ENCODE data around the gene ARHGEF11. TPM values are rescaled to one million over a fixed set of nuclear protein-coding genes. Genes with fewer than 3 reads are reported as not detected.

Gene ARHGEF11
- polyA plus RNA-seq, 4 donors, result 27.4 to 42.3 (median 31.3) TPM

DNA sequence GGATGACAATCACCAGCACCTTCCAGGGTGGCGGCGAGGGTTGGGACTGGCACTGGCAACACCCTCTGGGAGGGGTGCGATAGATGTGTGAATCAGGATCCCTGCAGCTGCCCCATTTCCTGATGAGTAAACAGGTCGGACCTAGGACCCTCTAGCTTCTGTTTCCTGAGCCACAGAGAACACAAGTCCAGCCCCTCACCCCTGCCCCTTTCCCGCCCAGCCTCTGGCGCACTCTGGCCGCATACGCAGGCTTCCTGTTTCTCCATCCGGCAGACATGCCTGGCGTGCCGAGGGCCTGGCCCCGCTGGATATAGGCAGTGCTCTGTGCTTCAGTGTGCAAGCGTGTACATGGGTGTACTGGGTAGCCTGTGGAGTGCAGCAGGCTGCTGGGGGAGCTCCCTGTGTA is 147.4 kb downstream of the ARHGEF11 start:
- DNase-seq (ENCODE audit: low read depth in 4 of 4, low spot score in 3 of 4), result peak in 2 of 4 donors; percentile 57 to 59

DNA sequence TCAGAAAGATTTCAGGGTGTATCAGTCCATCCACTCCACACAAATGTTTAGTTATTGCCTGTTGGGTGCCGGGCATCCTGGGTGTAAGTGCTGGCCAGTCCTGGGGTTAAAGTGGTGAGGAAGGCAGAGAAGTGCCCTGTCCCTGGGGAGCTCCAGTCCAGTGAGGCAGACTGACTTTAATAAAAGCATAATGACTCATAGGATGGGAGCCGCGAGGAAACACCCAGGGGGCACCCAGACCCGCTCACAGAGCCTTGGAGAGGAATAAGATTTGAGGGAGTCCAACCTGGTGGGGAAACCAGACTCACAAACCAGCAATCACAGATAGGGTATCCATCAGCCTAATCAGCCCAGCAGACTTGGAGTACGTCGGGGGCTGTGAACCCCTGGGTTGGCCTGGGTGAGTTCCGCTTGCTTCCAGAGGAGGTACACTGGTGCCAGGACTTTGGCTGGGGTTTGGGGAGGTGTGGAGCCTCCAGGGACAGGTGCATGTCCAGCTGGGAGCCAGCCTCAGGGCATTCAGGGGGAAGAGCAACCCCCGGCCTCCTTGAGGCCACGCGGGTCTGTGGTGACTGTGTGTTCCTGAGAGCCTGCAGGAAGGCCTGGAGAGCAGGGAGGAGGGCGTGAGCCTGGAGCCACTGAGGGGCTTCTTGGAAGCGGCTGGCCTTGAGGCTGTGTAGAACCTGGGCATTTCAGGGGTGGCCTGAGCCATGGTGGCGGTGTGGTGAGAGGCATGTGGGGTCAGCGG is 148.3 kb downstream of the ARHGEF11 start:
- DNase-seq (ENCODE audit: low read depth in 4 of 4, low spot score in 3 of 4), result no peak

DNA sequence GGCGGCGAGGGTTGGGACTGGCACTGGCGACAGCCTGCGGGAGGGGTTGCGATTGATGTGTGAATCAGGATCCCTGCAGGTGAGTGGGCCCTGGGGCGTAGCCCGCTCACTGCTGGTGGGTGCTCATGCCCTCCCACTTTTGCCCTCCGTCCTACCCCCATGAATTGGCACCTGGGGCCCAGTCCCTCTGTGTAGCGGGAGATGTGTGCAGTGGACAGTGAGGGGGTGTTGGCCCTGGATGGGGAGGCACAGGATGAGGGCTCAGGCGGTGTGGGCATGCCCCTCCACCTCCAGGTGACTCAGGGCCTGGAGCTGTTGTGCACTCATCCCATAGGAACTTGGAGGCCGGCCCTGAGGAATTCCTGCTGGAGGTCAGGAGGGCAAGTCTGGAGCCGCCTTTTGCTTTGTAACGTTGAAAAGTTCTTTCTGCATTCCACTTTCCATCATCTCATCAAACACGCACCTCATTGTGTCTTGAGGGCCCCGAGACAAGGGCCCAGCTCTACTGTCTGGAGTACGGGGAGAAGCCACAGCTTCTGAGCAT is 149.0 kb downstream of the ARHGEF11 start:
- no peak for DNase-seq (ENCODE audit: low read depth in 4 of 4, low spot score in 3 of 4)

DNA sequence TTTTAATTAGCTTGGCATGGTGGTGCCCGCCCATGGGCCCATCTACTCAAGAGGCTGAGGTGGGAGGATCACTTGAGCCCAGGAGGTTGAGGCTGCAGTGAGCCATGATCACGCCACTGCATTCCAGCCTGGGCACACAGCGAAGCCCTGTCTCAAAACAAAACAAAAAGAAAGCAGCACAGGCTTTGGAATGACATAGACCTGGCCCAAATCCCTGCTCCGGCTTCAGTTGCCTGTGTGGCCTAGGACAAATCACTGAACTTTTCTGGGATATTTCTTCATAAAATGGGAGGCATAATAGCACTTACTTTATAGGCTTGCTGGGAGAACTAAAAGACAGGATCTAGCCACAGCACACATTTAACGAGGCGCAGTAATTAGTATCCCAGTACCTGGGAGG is 149.6 kb downstream of the ARHGEF11 start:
- no peak for DNase-seq (ENCODE audit: low read depth in 4 of 4, low spot score in 3 of 4)

DNA sequence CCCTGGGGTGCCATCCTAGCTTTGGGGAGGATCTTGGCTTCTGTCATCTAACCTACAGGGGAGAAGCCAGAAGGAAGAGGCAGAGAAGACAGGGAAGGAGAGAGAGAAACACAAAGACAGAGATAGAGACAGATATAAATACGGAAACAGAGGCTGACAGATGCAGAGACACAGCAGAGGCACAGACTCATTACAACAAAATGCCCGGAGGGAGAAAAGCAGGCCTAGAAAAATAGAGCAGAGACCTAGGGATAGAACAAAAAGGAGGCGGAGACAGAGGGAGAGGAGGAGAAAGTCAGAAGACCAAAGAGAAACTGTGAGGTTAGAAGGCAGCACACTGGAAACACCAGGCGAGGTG is 150.1 kb downstream of the ARHGEF11 start:
- DNase-seq (ENCODE audit: low read depth in 4 of 4, low spot score in 3 of 4), result no peak

DNA sequence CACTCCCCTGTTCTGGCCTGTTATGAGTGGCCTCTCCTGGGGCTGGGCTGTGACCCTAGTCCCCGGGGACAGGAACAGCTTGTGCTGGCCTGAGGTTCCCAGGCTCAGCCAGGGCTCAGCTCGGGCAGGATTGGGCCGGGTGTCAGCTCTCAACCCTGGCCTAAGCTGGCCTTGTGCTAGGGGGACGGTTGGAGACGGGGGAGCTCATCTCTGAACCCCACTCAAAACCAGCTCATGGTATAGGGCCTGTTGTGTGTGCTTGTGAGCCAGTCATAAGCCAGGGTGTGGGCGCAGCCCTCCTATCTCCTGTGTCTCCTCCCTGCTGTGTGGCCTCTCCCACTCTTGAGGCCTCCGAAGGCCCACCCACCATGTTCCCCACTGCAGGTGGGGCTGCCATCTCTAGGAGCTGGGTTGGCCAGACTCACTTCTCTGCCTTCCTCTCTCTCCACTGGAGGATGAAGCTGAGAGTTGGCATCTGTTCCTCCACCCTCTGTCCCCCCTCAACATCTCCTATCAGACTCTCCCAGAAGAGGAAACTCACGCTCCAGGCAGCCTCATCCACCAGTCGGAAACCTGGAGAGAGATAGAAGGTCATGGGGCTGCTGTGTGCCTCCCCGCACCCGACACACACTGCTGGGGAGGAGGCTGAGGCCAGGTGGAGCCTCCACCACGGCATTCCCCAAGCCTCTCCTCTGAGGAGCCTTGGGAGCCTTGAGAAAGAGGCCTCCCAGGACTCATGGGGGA is 150.7 kb downstream of the ARHGEF11 start:
- DNase-seq (ENCODE audit: low read depth in 4 of 4, low spot score in 3 of 4), result no peak

DNA sequence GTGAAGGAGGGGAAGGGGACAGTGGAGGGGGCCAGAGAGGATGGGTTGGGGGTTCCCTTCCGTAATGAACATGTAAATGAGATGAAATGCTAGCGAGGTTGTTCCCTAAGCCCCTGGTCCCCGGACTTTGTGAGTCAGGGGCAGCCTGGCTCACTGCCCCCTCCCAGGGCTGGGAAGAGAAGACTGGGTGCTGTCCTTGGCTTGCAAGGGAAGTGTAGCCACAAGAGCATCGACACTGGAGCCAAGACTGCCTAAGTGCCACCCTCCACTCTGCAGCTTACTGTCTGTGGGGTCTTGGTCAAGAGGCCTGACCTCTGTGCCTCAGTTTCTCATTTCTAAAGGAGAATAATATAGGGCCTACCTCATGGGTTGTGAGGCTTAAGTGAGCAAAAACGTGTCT is 151.5 kb downstream of the ARHGEF11 start:
- no peak for DNase-seq (ENCODE audit: low read depth in 4 of 4, low spot score in 3 of 4)

DNA sequence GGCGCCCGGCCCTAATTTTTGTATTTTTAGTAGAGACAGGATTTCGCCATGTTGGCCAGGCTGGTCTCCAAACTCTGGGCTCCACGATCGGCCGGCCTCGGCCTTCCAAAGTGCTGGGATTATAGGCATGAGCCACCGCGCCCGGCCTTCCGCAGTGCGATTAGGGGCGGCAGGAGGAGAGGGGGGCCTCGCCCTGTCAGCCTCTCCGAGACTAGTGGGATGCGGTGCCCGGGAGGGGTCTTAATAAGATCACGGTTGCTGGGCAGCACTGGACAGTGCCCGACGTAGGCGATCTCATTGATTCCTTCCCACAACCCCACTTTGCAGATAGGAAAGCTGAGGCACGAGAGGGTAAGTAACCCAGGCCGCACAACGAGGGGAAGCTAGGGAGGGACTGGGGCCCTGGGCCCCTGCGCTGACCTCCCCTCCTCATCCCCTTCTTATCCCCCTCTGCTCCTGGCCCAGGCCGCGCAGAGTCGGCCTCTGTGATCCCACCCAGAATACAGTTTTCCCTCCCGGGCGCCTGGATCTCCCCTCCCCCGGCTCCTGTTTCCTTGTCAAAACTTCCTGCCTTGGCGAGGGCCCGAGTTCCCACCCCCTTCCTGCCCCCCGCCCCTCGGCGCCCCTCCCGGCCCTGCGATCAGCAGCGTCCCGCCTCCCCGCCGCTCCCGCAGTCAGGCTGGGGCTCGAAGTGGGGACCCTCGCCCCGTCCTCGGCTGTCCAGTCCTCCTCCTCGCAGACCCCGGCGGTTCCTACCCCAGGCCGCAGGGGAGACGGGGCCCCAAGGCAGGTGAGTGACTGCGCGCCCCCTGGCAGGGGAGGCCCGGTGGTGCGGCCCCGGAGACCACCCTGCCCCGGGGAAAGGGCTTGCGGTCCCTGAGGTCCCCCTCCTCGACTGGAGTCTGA is 152.2 kb downstream of the ARHGEF11 start, which contains the start of gene PEAR1:
PEAR1 (plus strand) TSS at position 671 of the 906 bp plus-strand sequence. CDS start 10,209 bp downstream, outside the sequence.
- DNase-seq (ENCODE audit: low read depth in 4 of 4, low spot score in 3 of 4), result peak in 1 of 4 donors; percentile 50

DNA sequence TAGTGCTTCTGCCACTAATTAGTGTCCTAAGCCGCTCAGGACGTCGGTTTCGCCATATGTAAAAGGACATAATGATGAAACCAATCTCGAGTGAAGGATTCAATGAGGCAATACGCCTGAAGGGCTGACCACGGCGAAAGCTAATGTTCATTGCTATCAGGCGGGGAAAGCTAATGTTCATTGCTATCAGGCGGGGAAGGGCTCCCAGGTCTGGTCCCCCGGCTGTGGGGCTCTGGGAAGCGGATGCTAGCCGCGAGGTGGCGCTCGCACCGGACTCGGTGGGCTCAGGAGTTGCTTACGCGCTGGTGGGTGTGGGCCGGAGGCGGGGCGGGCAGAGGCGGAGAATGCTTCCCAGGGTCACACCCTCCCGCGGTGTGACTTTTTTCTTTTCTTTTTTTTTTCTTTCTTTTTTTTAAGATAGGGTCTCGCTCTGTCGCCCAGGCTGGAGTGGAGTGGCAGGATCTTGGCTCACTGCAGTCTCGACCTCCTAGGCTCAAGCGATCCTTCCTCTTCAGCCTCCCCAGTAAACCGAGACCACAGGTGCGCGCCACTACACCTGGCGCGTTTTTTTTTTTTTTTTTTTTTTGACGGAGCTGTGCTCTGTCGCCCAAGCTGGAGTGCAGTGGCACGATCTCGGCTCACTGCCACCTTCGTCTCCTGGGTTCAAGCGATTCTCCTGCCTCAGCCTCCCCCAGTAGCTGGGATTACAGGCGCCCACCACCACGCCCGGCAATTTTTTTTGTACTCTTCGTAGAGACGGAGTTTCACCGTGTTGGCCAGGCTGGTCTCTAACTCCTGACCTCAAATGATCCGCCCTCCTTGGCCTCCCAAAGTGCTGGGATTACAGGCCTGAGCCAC is 153.1 kb downstream of the ARHGEF11 start:
- peak; percentile 71 to 79 (median 74) for DNase-seq (ENCODE audit: low read depth in 4 of 4, low spot score in 3 of 4)

DNA sequence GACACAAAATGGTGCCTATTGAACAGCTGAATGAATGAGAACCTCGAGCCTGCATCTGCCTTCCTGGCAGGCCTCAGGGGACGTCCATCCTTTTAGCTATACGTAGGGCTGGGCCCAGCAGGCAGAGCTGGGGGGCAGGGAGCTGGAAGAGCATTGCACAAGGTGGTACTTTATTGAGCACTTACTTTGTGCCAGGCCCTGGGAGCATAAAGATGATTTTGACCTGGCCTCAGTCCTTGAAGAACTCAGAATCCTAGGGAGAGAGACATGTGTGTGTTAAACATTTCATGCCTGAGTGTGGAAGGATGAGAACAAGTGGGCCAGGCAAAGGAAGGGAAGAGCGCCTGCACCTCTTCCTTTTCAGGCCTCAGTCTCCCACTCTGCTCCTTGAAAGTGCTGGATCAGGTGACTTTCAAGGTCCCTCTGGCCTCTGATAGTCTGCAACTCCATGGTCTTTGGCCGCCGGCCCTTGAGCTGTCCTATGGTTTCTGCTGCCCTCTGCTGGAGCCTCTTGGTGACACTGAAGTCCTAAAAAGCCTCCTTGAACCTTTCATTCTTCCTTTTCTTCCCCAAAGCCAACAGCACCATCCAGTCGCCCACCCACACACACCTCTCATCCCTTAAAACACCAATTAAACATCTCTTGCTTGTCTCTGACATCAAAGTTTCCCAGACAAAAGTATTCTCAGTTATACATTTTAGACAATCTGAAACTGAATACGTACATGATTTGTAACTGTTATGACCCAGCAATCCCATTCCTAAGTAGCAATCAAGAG is 155.6 kb downstream of the ARHGEF11 start:
- DNase-seq (ENCODE audit: low read depth in 4 of 4, low spot score in 3 of 4), result peak in 3 of 4 donors; percentile 64 to 73 (median 64)

DNA sequence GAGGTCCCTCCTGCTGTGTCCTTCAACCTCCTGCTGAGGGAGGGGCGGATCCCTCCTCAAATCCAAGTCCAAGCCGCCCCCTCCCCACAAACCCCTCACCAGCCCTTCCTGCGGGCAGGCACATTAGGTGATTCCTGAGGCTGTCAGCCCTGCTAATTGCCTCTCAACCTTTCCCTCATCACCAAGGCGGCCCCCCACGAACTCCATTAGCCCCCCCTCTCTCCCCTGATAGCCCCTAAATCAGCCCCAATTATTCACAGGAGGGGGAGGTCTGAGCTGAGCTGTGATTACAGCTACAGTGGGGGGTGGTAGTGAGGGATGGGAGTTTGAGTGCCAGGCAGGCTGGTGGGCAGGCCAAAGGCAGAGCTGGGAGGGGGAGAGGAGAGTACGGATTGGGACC is 157.8 kb downstream of the ARHGEF11 start:
- DNase-seq (ENCODE audit: low read depth in 4 of 4, low spot score in 3 of 4), result no peak

DNA sequence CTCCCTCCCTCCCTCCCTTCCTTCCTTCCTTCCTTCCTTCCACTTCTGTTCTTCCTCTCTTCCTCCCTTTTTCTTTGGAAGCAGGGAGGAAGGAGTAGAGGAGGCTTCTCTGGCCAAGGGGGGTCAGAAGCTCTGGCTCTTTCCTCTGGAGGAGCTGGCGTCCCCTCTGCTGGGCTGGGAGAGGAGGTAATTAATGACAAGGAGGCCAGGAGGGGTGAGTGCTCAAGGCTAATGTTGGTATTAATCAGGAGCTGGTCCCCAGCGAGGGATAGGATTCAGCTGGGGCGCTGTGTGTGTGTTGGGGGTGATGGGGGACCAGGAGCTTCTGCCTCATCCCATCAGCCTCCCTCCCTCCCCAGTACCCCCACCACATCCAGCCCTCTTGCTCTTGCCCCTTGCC is 158.2 kb downstream of the ARHGEF11 start:
- no peak for DNase-seq (ENCODE audit: low read depth in 4 of 4, low spot score in 3 of 4)

DNA sequence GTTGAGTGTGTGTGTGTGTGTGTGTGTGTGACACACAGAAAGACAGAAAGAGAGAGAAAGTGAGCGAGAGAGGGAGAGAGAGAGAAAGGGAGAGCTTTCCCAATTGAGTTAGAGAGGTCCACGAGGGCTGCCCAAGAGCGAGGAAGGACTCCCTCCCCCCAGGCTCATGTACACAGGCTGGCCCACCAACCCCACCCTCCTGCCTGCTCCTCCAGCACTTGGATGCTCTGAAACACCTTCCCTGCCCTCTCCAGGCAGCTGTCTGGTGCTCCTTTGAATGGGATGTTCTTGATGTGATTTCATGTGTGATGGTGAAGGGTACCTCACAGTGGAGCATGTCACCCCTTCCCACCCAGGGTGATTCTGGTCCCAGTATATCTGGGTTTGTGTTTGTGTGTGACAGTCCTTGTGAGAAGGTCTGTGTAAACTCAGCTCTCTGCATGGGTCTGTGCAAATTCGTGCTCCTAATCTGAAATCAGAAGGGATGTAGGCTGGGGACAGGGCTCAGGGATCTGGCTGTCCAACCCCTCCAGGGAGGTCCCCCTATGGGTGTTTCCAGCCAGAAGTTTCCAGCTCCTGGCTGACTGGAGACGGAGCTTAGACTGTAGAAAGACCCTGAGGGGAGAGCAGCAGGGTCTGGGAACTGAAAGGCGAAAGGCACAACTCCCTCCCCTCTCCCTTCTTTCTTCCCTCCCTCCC is 158.8 kb downstream of the ARHGEF11 start:
- no peak for DNase-seq (ENCODE audit: low read depth in 4 of 4, low spot score in 3 of 4)

DNA sequence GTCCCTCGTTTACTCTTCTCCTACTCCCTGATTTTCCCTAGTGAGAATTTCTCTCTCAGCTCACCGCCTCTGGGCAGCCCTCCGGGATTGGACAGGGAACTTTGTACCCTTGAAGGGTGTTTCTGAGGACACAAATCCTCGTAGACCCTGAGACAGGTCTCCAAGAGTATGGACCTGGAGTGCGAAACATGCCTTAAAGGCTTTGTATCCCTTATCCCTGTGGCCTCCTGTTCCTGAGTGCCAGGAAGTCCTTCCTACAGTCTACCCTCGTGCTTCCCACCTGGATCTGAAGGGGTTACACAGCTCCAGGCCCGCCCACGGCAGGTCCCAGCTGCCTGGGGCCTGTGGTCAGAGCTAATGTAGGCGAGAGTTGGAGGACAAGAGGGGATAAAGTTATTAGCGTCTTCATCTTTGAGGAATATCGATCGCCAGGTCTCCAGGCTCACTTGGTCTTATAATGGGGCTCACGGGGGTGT is 159.6 kb downstream of the ARHGEF11 start:
- no peak for DNase-seq (ENCODE audit: low read depth in 4 of 4, low spot score in 3 of 4)

DNA sequence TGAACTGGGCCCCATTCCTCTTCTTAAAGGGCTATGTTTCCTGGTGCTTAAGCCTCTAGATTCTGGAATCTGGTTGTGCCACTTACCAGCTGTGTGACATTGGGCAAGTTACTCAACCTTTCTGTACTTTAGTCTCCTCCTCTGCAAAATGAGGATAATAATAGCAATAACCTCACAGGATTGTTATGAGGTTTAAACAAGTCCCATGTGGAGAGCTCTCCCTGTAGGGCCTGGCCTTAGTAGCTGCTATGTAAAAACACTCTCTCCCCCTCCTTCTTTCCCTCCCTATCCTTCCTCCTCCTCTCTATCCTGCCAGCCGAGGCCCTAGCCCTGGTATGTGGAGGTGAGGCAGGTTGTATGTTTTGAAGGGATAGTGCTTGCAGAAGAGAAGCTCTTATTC is 160.2 kb downstream of the ARHGEF11 start:
- DNase-seq (ENCODE audit: low read depth in 4 of 4, low spot score in 3 of 4), result no peak

All from left renal pelvis (tissue), 4 donors.